Inflammatory macrophage (primary cell): Measurements from ENCODE around the gene PLEK2.
"Not testable (repeated sequence)": the region's sequence is repeated elsewhere in the genome, so short reads cannot be mapped to it uniquely, and the experiment has no call there.

ENCODE experiments used
- DNase-seq, 2 donors: peaks; one replicate each; pipeline ENCODE4 v3.0.0-alpha.2; 2020 to 2022

The PLEK2 gene

DNA sequence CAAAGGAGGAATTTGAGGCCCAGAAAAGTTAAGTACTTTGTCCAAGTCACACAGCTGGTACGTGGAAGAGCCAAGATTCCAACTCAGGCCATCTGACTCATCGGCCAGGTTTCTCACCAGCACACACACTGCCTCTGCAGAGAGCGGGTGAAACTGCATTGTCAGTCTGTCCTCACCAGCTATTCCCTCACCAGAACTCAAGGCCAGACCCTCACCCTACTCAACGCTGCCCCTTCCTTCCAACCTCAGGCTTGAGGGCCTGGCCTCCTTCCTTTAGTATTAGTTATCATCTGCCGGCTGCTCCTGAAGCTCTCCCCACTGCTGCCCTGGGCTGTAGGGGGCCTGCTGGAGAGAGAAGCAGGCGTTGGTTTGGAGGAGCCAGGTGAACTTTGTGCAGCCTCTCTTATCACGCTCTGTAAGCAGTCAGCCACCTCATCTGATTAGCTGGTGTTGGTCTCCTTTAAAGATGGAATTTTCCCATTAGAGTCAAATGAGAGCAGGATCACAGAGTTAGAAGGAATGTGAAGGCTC is 16.6 kb upstream of the PLEK2 start:
- no peak for DNase-seq

DNA sequence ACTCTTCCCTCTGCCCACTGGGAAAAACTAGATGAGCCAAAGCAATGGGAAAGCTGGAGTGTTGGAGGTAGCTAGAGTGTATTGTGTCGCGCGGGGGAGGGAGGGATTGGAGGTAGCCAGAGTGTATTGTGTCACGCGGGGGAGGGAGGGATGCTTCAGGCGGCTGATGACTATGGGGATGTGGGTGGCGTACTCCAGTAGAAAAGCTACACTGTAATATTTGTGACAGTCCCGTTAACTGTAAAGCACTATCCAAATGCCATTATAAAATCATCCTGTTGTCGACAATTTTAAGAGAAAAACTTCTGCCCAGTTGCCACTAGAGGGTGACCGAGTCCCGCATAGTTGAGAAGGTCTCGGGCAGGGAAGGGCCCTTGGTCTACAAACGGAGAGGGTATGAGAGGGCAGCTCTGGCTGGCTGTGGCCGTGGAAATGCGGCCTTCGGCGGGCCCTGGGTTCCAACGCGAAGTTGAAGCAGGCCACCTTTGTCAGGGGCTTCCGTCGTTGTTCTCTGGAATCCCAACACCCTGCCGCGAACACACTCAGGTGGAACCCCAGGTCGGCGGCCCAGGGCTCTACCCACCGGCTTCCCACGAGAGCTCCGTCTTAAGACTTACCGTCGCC is 15.1 kb upstream of the PLEK2 start:
- peak; percentile 81 for DNase-seq

GRCh38 chr14:67426161-67426560 is 14.2 kb upstream of the PLEK2 start:
- DNase-seq = no peak

GRCh38 chr14:67425608-67426007 is 13.6 kb upstream of the PLEK2 start:
- no peak for DNase-seq

GRCh38 chr14:67424539-67424938 is 12.6 kb upstream of the PLEK2 start:
- no peak for DNase-seq

GRCh38 chr14:67423424-67423823 is 11.5 kb upstream of the PLEK2 start:
- DNase-seq = peak; percentile 34 to 38

GRCh38 chr14:67421356-67422224 is 9.6 kb upstream of the PLEK2 start:
- no peak for DNase-seq

GRCh38 chr14:67420102-67420739 is 8.3 kb upstream of the PLEK2 start:
- peak in 1 of 2 donors; percentile 41 for DNase-seq

DNA sequence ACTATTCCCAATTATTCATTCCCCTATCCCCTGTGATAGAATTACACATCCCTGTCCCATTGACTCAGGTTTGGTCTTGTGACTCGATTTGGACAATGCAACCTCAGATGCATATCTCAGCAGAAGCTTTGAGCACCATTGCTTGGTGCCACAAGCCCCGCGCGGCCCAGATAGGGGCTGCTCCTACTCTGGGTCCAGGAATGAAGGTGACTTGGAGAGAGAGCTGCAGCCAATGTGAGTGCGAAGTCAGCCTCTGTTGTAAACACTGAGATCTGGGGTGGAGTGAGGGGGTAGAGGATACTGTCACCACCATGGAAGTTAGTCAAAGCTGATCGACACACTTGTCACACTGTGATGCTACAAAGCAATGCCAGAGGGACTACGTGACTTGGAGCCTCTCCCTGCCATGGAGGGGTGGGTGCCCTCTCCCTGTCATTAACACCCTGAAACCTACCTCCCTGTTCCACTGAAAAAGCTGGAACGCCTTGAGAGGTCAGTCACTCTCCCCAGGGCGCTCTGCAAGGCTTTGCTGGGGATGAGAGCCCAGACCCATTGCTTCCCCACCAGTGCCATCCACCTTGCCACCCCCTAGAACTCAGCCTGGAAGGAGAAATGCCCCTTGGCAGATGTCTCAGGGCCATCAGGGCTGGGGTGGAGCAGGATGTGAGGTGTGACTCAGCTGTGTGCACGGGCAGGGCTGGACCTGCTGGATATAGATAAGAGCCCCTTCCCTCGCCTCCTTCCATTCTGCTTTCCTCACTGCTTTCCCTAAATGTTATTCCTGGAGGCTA is 6.6 kb upstream of the PLEK2 start:
- no peak for DNase-seq

DNA sequence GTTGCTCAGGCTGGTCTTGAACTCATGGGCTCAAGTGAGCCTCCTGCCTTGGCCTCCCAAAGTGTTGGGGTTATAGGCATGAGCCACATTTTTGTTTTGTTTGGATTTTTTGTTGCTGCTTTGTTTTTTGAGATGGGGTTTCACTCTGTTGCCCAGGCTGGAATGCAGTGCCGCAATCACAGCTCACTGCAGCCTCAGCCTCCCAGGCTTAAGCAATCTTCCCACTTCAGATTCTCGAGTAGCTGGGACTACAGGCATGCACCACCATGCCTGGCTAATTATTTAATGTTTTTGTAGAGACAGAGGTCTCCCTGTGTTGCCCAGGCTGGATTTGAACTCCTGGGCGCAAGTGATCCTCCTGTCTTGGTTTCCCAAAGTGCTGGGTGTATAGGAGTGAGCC is 5.7 kb upstream of the PLEK2 start:
- peak in 1 of 2 donors; percentile 24 for DNase-seq

DNA sequence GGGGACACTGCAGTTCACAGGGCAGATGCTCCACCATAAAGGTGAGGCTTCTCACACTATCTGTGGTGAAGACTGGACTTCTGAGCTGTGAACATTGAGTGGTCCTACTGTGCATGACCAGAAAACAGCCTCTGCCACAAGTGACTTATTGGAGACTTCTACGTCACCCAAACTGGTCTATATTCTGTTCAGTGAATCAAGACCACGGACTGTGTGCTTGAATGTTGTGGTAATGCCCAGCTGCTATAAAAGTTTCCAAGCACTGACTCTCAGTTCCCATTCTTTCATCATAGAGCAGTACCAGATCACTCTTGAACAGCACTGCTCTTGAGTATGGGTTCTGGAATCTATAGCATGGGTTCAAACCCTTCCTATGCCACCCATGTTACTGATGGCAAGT is 4.8 kb upstream of the PLEK2 start:
- DNase-seq = peak; percentile 19 to 21

GRCh38 chr14:67416085-67416484 is 4.1 kb upstream of the PLEK2 start:
- DNase-seq = no peak

DNA sequence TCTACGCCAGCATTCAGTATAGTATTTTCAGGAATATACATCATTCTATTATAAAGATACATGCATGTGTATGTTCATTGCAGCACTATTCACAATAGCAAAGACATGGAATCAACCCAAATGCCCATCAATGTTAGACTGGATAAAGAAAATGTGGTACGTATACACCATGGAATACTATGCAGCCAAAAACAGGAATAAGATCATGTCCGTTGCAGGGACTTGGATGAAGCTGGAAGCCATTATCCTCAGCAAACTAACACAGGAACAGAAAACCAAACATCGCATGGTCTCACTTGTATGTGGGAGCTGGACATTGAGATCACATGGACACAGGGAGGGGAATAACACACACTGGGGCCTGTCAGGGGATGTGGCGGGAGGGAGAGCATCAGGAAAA is 3.6 kb upstream of the PLEK2 start:
- DNase-seq = not testable (repeated sequence)

DNA sequence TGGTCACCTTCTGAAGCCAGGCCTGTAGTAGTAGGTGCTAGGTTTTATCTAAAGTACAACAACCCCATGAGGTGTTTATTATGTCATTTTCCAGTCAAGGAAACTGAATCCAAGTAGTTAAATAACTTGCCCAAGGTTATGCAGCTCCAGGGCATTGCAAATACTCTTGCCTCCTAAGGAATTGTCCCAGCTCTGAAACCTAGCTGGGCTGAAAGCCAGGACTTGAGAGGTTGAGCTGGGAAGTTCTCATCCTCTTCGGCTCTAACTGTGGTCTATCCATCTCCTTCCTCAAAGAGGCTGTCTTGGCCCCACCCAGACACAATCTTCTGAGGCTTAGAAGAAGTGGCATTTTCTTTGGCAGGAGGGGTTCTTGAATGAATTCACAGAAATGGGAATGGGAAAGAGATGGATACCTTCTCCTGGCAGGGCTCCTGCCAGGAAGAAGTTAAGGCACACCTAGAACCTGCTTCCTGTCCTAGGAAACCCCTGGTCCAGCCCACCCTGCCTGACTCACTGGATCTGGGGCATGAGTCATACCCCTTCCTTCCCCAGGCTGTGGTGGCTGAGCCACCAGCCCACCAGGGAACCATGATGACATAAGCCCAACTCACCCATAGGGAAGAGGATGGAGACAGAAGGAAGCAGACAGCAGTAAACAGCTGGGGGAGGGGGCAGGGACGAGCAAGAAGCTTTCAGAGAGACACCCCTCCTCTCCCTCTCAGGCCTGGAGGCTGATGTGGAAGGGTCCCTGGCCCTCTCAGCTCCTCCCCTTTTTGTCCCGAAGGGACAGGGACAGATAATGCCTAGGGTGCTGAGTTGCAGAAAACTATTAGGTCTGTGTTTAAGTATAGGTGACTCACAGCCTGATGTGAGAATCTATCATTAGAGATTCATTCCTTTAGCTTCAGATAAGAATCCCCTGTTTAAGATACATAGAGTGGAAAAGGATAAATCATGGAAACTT is 2.1 kb upstream of the PLEK2 start:
- peak; percentile 84 to 93 for DNase-seq

GRCh38 chr14:67411370-67411769 is 595 bp downstream of the PLEK2 start:
- no peak for DNase-seq

- no peak for DNase-seq
Observed at GRCh38 chr14:67410313-67410712, 1.7 kb downstream of the PLEK2 start.

DNA sequence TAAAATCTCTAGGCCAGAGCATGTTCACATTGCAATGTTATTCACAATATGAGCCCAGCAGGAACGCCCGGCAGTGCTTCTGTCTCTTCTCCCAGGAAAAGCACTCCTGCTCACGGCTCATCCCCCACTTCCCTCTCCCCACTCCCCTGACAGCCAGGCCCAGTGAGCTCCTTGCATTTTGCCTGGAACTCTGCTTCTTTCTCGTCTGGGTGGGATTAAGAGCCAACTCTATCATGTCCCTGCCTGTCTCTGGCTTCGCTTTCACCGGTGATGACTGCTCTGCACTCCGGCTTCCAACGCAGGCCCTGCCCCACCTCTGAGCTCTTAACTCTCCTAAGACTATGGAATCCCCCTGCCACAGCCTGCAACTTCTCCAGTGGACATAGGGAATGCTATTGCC is 2.5 kb downstream of the PLEK2 start:
- no peak for DNase-seq

DNA sequence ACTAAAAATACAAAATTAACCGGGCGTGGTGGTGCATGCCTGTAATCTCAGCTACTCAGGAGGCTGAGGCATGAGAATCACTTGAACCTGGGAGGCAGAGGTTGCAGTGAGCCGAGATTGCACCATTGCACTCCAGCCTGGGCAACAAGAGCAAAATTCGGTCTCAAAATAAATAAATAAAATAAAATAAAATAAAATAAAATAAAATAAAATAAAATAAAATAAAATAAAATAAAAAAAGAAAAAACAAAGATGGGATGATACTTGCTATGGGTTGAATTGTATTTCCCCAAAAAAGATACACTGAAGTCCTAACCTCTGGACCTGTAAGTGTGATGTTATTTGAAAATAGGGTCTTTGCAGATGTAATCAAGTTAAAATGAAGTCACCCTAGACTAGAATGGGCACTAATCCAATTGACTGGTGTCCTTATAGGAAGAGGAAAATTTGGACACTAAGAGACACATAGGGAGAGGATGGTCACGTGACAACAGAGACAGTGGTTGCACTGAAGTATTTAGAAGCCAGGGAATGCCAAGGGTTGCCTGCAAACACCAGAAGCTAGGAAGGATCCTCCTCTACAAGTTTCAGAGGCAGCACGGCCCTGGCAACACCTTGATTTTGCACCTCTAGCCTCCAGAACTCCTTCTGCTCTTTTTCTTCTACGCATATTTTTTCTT is 3.7 kb downstream of the PLEK2 start:
- not testable (repeated sequence) for DNase-seq

GRCh38 chr14:67405771-67406170 is 6.2 kb downstream of the PLEK2 start:
- no peak for DNase-seq

- DNase-seq = no peak
Observed at GRCh38 chr14:67400434-67400833, 11.5 kb downstream of the PLEK2 start.

- no peak for DNase-seq
Observed at GRCh38 chr14:67397536-67397935, 14.4 kb downstream of the PLEK2 start.
